Natural killer cell (primary cell): ENCODE data around the gene ABCC1. TPM values are rescaled to one million over a fixed set of nuclear protein-coding genes. Genes with fewer than 3 reads are reported as not detected.
A peak's percentile ranks its signal among the peaks of the same experiment; 100 is the strongest.

Experiments
- ATAC-seq, 3 donors: fragments of 150-1000 bp in 2 of 3; fragments of 200-7000 bp in 1 of 3; cut with Tn5 transposase; 1 replicate in 1 of 3; 2 replicates in 2 of 3; pipeline ENCODE4 v1.10.0; 2021; ENCODE audit warnings: mild to moderate bottlenecking in 2 of 3, moderate library complexity in 2 of 3
- DNase-seq, 2 donors: peaks; one replicate each; pipeline versions ENCODE4 v3.0.0 to v3.0.0-alpha.2; 2013 to 2021; ENCODE audit warnings: mixed read lengths in 1 of 2
- H3K27ac ChIP-seq: one replicate; pipeline ENCODE4 v1.5.1; 2013; ENCODE audit warnings: mild to moderate bottlenecking, low read length
- H3K27me3 ChIP-seq: one replicate; pipeline ENCODE4 v1.6.1; 2013; ENCODE audit warnings: low read length; ENCODE audit not compliant: control insufficient read depth, insufficient read depth
- H3K36me3 ChIP-seq: one replicate; pipeline ENCODE4 v1.6.1; 2013; ENCODE audit warnings: low read length; ENCODE audit not compliant: control insufficient read depth, insufficient read depth
- H3K4me1 ChIP-seq: one replicate; pipeline ENCODE4 v1.6.1; 2013; ENCODE audit warnings: low read length; ENCODE audit not compliant: control insufficient read depth, insufficient read depth
- H3K4me3 ChIP-seq: one replicate; pipeline ENCODE4 v1.5.1; 2013; ENCODE audit warnings: low read length
- H3K9me3 ChIP-seq: one replicate; pipeline ENCODE4 v1.6.1; 2013; ENCODE audit warnings: low read length; ENCODE audit not compliant: control insufficient read depth, insufficient read depth
- H3K27ac Mint-ChIP-seq, 2 donors: one replicate each; pipeline ENCODE4 v1.8.0; 2022; ENCODE audit warnings: mild to moderate bottlenecking in 2 of 2, mixed read lengths in 2 of 2, moderate library complexity in 1 of 2
- H3K27me3 Mint-ChIP-seq, 2 donors: one replicate each; pipeline ENCODE4 v1.8.0; 2022; ENCODE audit warnings: low read depth in 2 of 2, mixed read lengths in 2 of 2
- H3K36me3 Mint-ChIP-seq: one replicate; pipeline ENCODE4 v1.8.0; 2022; ENCODE audit warnings: mixed read lengths
- H3K4me1 Mint-ChIP-seq, 2 donors: one replicate each; pipeline ENCODE4 v1.8.0; 2022; ENCODE audit warnings: mixed read lengths in 2 of 2
- H3K4me3 Mint-ChIP-seq: one replicate; pipeline ENCODE4 v1.8.0; 2022; ENCODE audit warnings: mild to moderate bottlenecking, moderate library complexity, mixed read lengths
- H3K9me3 Mint-ChIP-seq, 2 donors: one replicate each; pipeline ENCODE4 v1.8.0; 2022; ENCODE audit warnings: mixed read lengths in 2 of 2
- WGBS: methylation state at CpG from one replicate; pipeline ENCODE4 v1.1.7; 2013; ENCODE audit warnings: missing lambda C conversion rate; ENCODE audit not compliant: insufficient coverage; 5-methylcytosine and 5-hydroxymethylcytosine counted together
- intact Hi-C: fragments of 100-400 bp; cut with micrococcal nuclease; formaldehyde crosslinking; loops from one replicate; pipeline ENCODE4 v1.14.2; 2022
- total RNA-seq, 4 donors: library from RNA; stranded (reverse); fragments of 120-200 nt in 1 of 4; gene quantifications; one replicate each; pipeline versions ENCODE4 v1.2.3 to v1.2.4, GENCODE V29; 2013 to 2022
- TF ChIP-seq, protein P1 (sequence below): fragments of 200-600 bp; IDR thresholded peaks from one replicate; pipeline ENCODE4 v1.8.0; 2022; ENCODE audit warnings: antibody characterized with exemption

Gene ABCC1
- total RNA-seq, 3 donors from 2014 or later (not counting 1 experiment from before 2014, with no cell fraction given) = 24.5 to 53.9 (median 27.9) TPM

GRCh38 chr16:15961571-15962090, 12.2 kb downstream of the ABCC1 start:
- Histone ChIP-seq H3K4me1 (peaks cover 27% of the 10 kb centered on the region), H3K4me3 (peak overlapping the region; percentile 11), H3K9me3 (peaks cover 3% of the 10 kb centered on the region), H3K36me3 (no peaks in the 10 kb centered on the region), H3K27me3 (no peaks in the 10 kb centered on the region), H3K27ac (peak overlapping the region; percentile 78)
- peak; percentile 53 to 56 (median 54) for ATAC-seq
- H3K36me3 Mint-ChIP-seq = no peaks in the 10 kb centered on the region
- intact Hi-C loops = no loop called here
- DNase-seq = peak in 1 of 2 donors; percentile 67
- TF ChIP-seq, protein P1, sequence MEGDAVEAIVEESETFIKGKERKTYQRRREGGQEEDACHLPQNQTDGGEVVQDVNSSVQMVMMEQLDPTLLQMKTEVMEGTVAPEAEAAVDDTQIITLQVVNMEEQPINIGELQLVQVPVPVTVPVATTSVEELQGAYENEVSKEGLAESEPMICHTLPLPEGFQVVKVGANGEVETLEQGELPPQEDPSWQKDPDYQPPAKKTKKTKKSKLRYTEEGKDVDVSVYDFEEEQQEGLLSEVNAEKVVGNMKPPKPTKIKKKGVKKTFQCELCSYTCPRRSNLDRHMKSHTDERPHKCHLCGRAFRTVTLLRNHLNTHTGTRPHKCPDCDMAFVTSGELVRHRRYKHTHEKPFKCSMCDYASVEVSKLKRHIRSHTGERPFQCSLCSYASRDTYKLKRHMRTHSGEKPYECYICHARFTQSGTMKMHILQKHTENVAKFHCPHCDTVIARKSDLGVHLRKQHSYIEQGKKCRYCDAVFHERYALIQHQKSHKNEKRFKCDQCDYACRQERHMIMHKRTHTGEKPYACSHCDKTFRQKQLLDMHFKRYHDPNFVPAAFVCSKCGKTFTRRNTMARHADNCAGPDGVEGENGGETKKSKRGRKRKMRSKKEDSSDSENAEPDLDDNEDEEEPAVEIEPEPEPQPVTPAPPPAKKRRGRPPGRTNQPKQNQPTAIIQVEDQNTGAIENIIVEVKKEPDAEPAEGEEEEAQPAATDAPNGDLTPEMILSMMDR = no peak
- peaks cover 33 to 49% of the 10 kb centered on the region in 2 donors for H3K4me1 Mint-ChIP-seq
- H3K9me3 Mint-ChIP-seq = no peaks in the 10 kb centered on the region
- peak overlapping the region; percentile 86 for H3K4me3 Mint-ChIP-seq
- peak overlapping the region; percentile 90 to 92 for H3K27ac Mint-ChIP-seq
- 14% methylated on average over 1 of the region's 4 CpGs for WGBS
- no peaks in the 10 kb centered on the region for H3K27me3 Mint-ChIP-seq

DNA sequence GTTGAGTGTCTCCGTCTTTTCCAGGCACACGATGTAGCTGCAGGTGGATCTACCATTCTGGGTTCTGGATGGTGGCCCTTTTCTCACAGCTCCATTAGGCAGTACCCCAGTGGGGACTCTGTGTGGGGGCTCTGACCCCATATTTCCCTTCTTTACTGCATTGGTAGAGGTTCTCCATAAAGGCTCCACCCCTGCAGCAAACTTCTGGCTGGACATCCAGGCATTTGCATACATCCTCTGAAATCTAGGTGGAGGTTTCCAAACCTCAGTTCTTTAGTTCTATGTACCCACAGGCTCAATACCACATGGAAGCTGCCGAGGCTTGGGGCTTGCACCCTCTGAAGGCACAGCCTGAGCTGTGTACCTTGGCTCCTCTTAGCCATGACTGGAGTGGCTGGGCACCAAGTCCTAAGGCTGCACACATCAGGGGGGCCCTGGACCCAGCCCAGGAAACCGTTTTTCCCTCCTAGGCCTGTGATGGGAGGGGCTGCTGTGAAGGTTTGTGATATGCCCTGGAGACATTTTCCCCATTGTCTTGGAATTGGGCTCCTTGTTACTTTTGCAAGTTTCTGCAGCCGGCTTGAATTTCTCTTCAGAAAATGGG, 14.0 kb downstream of the ABCC1 start:
- WGBS = 92% methylated on average over 5 of the region's 5 CpGs
- Mint-ChIP-seq H3K27me3 (no peaks in the 10 kb centered on the region), H3K4me1 (peaks cover 33 to 49% of the 10 kb centered on the region in 2 donors)

GRCh38 chr16:15966420-15966819, 17.0 kb downstream of the ABCC1 start:
- Mint-ChIP-seq H3K27ac (no peak overlapping the region), H3K9me3 (peaks cover 0 to under 1% of the 10 kb centered on the region in 2 donors), H3K4me1 (peaks cover 19 to 22% of the 10 kb centered on the region in 2 donors), H3K36me3 (no peaks in the 10 kb centered on the region), H3K27me3 (no peaks in the 10 kb centered on the region), H3K4me3 (no peak overlapping the region)
- Histone ChIP-seq H3K27me3 (no peaks in the 10 kb centered on the region), H3K9me3 (peaks cover 3% of the 10 kb centered on the region), H3K36me3 (no peaks in the 10 kb centered on the region), H3K27ac (no peak overlapping the region), H3K4me3 (no peak overlapping the region), H3K4me1 (peaks cover 7% of the 10 kb centered on the region)
- DNase-seq = no peak
- TF ChIP-seq, protein P1 = no peak
- intact Hi-C loops = no loop called here
- 96% methylated on average over 4 of the region's 5 CpGs for WGBS
- ATAC-seq = no peak

More for the DNA sequence above, 14.0 kb downstream of the ABCC1 start:
- intact Hi-C loops = no loop called here
- peaks cover 24% of the 10 kb centered on the region for H3K4me1 ChIP-seq
- H3K36me3 ChIP-seq = no peaks in the 10 kb centered on the region
- ATAC-seq (no peak), DNase-seq (no peak)
- peaks cover 3% of the 10 kb centered on the region for H3K9me3 ChIP-seq
- no peaks in the 10 kb centered on the region for H3K9me3 Mint-ChIP-seq
- TF ChIP-seq, protein P1 = no peak
- peak overlapping the region; percentile 13 for H3K4me3 Mint-ChIP-seq
- no peaks in the 10 kb centered on the region for H3K36me3 Mint-ChIP-seq
- H3K27ac ChIP-seq = no peak overlapping the region
- H3K4me3 ChIP-seq = no peak overlapping the region
- no peaks in the 10 kb centered on the region for H3K27me3 ChIP-seq
- H3K27ac Mint-ChIP-seq = peak overlapping the region; percentile 26 to 92
